HepG2 (cell line): Measurements from ENCODE around the gene BOD1L1. TPM values are rescaled to one million over a fixed set of nuclear protein-coding genes. Genes with fewer than 3 reads are reported as not detected.
A peak's percentile ranks its signal among the peaks of the same experiment; 100 is the strongest.

ENCODE experiments used
- ETV5 ChIP-seq: IDR thresholded peaks from 2 replicates; pipeline ENCODE4 v1.6.1; 2018; ENCODE audit warnings: missing biosample characterization, missing genetic modification reagents, inconsistent platforms, borderline replicate concordance
- JUN ChIP-seq: sonication (generic); formaldehyde crosslinking; IDR thresholded peaks from 2 replicates; pipeline ENCODE4 v1.4.0; 2020; ENCODE audit warnings: mild to moderate bottlenecking, missing genetic modification reagents
- NFKBIZ ChIP-seq: IDR thresholded peaks from 2 replicates; pipeline ENCODE4 v1.6.1; 2018; ENCODE audit warnings: missing genetic modification reagents, missing compliant biosample characterization
- RXRA ChIP-seq: sonication (generic); formaldehyde crosslinking; IDR thresholded peaks from 2 replicates; pipeline ENCODE4 v1.5.1; 2020; ENCODE audit warnings: missing genetic modification reagents
- SAFB2 ChIP-seq: sonication (generic); formaldehyde crosslinking; IDR thresholded peaks from 2 replicates; pipeline ENCODE4 v1.5.1; 2020; ENCODE audit warnings: missing genetic modification reagents, low read depth, mild to moderate bottlenecking, borderline replicate concordance
- SYNCRIP ChIP-seq: fragments of 200-400 bp; formaldehyde crosslinking; IDR thresholded peaks from 2 replicates; pipeline ENCODE4 v1.6.1; 2018; ENCODE audit warnings: mild to moderate bottlenecking, low read depth, low read length; ENCODE audit not compliant: insufficient read depth
- TBL1XR1 ChIP-seq: fragments of 150-350 bp; IDR thresholded peaks from 2 replicates; pipeline ENCODE4 v1.6.1; 2014; ENCODE audit warnings: borderline replicate concordance, low read length; ENCODE audit not compliant: partially characterized antibody
- TRIM24 ChIP-seq: sonication (generic); formaldehyde crosslinking; IDR thresholded peaks from 2 replicates; pipeline ENCODE4 v1.8.0; 2022; ENCODE audit warnings: mild to moderate bottlenecking, missing genetic modification reagents
- ZNF431 ChIP-seq: sonication (generic); formaldehyde crosslinking; IDR thresholded peaks from 2 replicates; pipeline ENCODE4 v1.9.0; 2022; ENCODE audit warnings: missing genetic modification reagents, low read depth, mild to moderate bottlenecking, borderline replicate concordance
- polyA plus RNA-seq, 8 experiments: library from polyadenylated mRNA; depleted of rRNA in 3 of 8; stranded (reverse) in 7 of 8; unstranded in 1 of 8; fragments of >200 nt; fragmentation: Illumina TruSeq in 4 of 8; extraction: Trizol in 4 of 8; gene quantifications; 2 replicates each; pipeline versions ENCODE4 v1.2.1 to v1.2.3, GENCODE V29; 2011 to 2016; ENCODE audit warnings: low read depth in 4 of 8, missing spikeins in 1 of 8, mixed read lengths in 1 of 8; ENCODE audit not compliant: insufficient read depth in 1 of 8
- total RNA-seq, 5 experiments: library from RNA; depleted of rRNA; stranded (reverse); fragments of >200 nt; fragmentation: Illumina TruSeq; extraction: Trizol; gene quantifications; 2 replicates each; pipeline ENCODE4 v1.2.3, GENCODE V29; 2016; ENCODE audit warnings: low read depth in 1 of 5
- TF ChIP-seq, protein P1 (sequence below): sonication (generic); formaldehyde crosslinking; conservative IDR thresholded peaks from 2 replicates; pipeline ENCODE4 v1.4.0; 2020; ENCODE audit warnings: mild to moderate bottlenecking, missing genetic modification reagents, moderate library complexity
- TF ChIP-seq, protein P2 (sequence below): sonication (generic); formaldehyde crosslinking; conservative IDR thresholded peaks from 2 replicates; pipeline ENCODE4 v1.8.0; 2022; ENCODE audit warnings: missing genetic modification reagents
- TF ChIP-seq, protein P3 (sequence below), 2 experiments: sonication (generic) in 1 of 2; formaldehyde crosslinking in 1 of 2; IDR thresholded peaks; 2 replicates each; pipeline versions ENCODE4 v1.4.0 to v1.6.1; 2018 to 2020; ENCODE audit warnings: missing genetic modification reagents in 2 of 2, borderline replicate concordance in 1 of 2, low read depth in 1 of 2, mild to moderate bottlenecking in 1 of 2, missing biosample characterization in 1 of 2
- TF ChIP-seq, protein P4 (sequence below): sonication (generic); formaldehyde crosslinking; IDR thresholded peaks from 2 replicates; pipeline ENCODE4 v1.8.0; 2022; ENCODE audit warnings: mild to moderate bottlenecking, missing genetic modification reagents, moderate library complexity
- TF ChIP-seq, protein P5 (sequence below): sonication (generic); formaldehyde crosslinking; IDR thresholded peaks from 2 replicates; pipeline ENCODE4 v1.4.0; 2020; ENCODE audit warnings: missing genetic modification reagents, mild to moderate bottlenecking, borderline replicate concordance
- TF ChIP-seq, protein P6 (sequence below): IDR thresholded peaks from 2 replicates; pipeline ENCODE4 v1.6.1; 2016; ENCODE audit warnings: missing compliant biosample characterization, missing genetic modification reagents, borderline replicate concordance

Gene BOD1L1
- total and polyA plus RNA-seq, 2 of the 13 experiments (the other 11 are each of a cell fraction or from before 2014, with no cell fraction given) = 11.7 to 17.9 TPM

DNA sequence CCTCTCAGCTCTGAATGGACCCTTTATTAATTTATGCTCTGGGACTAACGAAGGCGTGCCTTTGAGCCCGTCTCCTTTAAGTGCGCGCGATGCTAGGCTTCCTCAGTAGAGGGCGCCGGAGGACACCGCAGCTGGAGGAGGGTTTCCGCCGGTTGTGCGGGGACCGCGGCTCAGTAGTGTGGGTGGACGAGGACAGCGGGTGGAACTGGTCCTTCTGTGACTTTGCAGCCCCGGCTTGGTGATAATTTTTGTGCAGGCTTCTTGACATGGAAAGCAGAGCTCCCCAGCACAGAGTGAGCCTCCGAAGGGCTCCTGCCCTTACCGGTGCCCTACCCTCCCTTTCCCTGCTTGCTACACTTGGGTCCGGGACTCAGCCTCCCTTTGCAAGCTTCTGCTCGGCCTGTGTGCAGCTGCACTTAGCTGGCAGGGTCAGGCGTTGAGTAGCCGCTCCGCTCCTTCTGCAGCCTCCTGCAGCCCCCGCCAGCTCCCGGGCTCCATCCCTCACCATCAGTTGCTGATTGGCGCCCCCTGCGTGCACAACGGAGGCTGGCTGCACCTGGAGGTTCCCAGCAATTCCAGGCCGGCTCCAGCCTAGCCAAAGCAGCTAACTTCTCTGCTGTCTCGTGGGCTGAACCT is 26.8 kb upstream of the BOD1L1 start (continued):
- TF ChIP-seq, protein P1, sequence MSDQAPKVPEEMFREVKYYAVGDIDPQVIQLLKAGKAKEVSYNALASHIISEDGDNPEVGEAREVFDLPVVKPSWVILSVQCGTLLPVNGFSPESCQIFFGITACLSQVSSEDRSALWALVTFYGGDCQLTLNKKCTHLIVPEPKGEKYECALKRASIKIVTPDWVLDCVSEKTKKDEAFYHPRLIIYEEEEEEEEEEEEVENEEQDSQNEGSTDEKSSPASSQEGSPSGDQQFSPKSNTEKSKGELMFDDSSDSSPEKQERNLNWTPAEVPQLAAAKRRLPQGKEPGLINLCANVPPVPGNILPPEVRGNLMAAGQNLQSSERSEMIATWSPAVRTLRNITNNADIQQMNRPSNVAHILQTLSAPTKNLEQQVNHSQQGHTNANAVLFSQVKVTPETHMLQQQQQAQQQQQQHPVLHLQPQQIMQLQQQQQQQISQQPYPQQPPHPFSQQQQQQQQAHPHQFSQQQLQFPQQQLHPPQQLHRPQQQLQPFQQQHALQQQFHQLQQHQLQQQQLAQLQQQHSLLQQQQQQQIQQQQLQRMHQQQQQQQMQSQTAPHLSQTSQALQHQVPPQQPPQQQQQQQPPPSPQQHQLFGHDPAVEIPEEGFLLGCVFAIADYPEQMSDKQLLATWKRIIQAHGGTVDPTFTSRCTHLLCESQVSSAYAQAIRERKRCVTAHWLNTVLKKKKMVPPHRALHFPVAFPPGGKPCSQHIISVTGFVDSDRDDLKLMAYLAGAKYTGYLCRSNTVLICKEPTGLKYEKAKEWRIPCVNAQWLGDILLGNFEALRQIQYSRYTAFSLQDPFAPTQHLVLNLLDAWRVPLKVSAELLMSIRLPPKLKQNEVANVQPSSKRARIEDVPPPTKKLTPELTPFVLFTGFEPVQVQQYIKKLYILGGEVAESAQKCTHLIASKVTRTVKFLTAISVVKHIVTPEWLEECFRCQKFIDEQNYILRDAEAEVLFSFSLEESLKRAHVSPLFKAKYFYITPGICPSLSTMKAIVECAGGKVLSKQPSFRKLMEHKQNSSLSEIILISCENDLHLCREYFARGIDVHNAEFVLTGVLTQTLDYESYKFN (CRISPR knock-in tag) = no peak
- TF ChIP-seq JUN (CRISPR knock-in tag) (no peak), TRIM24 (no peak), SYNCRIP (no peak), ZNF431 (CRISPR knock-in tag) (no peak), SAFB2 (no peak), RXRA (CRISPR knock-in tag) (no peak), ETV5 (CRISPR knock-in tag) (no peak), TBL1XR1 (no peak), NFKBIZ (no peak)
- TF ChIP-seq, protein P2, sequence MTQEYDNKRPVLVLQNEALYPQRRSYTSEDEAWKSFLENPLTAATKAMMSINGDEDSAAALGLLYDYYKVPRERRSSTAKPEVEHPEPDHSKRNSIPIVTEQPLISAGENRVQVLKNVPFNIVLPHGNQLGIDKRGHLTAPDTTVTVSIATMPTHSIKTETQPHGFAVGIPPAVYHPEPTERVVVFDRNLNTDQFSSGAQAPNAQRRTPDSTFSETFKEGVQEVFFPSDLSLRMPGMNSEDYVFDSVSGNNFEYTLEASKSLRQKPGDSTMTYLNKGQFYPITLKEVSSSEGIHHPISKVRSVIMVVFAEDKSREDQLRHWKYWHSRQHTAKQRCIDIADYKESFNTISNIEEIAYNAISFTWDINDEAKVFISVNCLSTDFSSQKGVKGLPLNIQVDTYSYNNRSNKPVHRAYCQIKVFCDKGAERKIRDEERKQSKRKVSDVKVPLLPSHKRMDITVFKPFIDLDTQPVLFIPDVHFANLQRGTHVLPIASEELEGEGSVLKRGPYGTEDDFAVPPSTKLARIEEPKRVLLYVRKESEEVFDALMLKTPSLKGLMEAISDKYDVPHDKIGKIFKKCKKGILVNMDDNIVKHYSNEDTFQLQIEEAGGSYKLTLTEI (CRISPR knock-in tag) = no peak
- TF ChIP-seq, protein P3, sequence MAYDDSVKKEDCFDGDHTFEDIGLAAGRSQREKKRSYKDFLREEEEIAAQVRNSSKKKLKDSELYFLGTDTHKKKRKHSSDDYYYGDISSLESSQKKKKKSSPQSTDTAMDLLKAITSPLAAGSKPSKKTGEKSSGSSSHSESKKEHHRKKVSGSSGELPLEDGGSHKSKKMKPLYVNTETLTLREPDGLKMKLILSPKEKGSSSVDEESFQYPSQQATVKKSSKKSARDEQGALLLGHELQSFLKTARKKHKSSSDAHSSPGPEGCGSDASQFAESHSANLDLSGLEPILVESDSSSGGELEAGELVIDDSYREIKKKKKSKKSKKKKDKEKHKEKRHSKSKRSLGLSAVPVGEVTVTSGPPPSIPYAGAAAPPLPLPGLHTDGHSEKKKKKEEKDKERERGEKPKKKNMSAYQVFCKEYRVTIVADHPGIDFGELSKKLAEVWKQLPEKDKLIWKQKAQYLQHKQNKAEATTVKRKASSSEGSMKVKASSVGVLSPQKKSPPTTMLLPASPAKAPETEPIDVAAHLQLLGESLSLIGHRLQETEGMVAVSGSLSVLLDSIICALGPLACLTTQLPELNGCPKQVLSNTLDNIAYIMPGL (CRISPR knock-in tag; IDR thresholded peaks at IDR 0.05; ENCODE audit: borderline replicate concordance in 1 of 2, low read depth in 1 of 2) = peak; percentile 75 to 76; a peak in 3 of 4 replicates
- TF ChIP-seq, protein P4, sequence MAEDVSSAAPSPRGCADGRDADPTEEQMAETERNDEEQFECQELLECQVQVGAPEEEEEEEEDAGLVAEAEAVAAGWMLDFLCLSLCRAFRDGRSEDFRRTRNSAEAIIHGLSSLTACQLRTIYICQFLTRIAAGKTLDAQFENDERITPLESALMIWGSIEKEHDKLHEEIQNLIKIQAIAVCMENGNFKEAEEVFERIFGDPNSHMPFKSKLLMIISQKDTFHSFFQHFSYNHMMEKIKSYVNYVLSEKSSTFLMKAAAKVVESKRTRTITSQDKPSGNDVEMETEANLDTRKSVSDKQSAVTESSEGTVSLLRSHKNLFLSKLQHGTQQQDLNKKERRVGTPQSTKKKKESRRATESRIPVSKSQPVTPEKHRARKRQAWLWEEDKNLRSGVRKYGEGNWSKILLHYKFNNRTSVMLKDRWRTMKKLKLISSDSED = no peak
- TF ChIP-seq, protein P5, sequence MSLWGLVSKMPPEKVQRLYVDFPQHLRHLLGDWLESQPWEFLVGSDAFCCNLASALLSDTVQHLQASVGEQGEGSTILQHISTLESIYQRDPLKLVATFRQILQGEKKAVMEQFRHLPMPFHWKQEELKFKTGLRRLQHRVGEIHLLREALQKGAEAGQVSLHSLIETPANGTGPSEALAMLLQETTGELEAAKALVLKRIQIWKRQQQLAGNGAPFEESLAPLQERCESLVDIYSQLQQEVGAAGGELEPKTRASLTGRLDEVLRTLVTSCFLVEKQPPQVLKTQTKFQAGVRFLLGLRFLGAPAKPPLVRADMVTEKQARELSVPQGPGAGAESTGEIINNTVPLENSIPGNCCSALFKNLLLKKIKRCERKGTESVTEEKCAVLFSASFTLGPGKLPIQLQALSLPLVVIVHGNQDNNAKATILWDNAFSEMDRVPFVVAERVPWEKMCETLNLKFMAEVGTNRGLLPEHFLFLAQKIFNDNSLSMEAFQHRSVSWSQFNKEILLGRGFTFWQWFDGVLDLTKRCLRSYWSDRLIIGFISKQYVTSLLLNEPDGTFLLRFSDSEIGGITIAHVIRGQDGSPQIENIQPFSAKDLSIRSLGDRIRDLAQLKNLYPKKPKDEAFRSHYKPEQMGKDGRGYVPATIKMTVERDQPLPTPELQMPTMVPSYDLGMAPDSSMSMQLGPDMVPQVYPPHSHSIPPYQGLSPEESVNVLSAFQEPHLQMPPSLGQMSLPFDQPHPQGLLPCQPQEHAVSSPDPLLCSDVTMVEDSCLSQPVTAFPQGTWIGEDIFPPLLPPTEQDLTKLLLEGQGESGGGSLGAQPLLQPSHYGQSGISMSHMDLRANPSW (CRISPR knock-in tag) = no peak
- TF ChIP-seq, protein P6, sequence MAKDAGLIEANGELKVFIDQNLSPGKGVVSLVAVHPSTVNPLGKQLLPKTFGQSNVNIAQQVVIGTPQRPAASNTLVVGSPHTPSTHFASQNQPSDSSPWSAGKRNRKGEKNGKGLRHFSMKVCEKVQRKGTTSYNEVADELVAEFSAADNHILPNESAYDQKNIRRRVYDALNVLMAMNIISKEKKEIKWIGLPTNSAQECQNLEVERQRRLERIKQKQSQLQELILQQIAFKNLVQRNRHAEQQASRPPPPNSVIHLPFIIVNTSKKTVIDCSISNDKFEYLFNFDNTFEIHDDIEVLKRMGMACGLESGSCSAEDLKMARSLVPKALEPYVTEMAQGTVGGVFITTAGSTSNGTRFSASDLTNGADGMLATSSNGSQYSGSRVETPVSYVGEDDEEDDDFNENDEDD = peak; percentile 61; the same call in 1 of the 2 replicates
